Kidney epithelial cell (primary cell): Measurements from ENCODE around the gene YARS1. TPM values are rescaled to one million over a fixed set of nuclear protein-coding genes. Genes with fewer than 3 reads are reported as not detected.

Source experiments
- DNase-seq: peaks from one replicate; pipeline ENCODE4 v3.0.0-alpha.2; 2010; ENCODE audit warnings: low read depth
- H3K27me3 ChIP-seq: 2 replicates; pipeline ENCODE4 v1.6.0; 2011; ENCODE audit warnings: low read length; ENCODE audit not compliant: control insufficient read depth, insufficient read depth
- H3K36me3 ChIP-seq: 2 replicates; pipeline ENCODE4 v1.5.1; 2011; ENCODE audit warnings: low read length; ENCODE audit not compliant: control insufficient read depth, insufficient read depth
- H3K4me3 ChIP-seq: 2 replicates; pipeline ENCODE4 v1.5.1; 2011; ENCODE audit warnings: low read depth, mild to moderate bottlenecking, control low read depth, low read length
- total RNA-seq: library from RNA; depleted of rRNA; stranded (reverse); fragments of >200 nt; gene quantifications from 2 replicates; pipeline ENCODE4 v1.2.3, GENCODE V29; 2015
- TF ChIP-seq, protein P1 (sequence below): IDR thresholded peaks from 2 replicates; pipeline ENCODE4 v1.5.1; 2011; ENCODE audit warnings: mild to moderate bottlenecking, moderate library complexity, low read length, control low read depth, inconsistent platforms; ENCODE audit not compliant: insufficient read depth, poor library complexity, severe bottlenecking

YARS1 gene
- total RNA-seq, 1 donor from 2014 or later: 167 TPM

DNA sequence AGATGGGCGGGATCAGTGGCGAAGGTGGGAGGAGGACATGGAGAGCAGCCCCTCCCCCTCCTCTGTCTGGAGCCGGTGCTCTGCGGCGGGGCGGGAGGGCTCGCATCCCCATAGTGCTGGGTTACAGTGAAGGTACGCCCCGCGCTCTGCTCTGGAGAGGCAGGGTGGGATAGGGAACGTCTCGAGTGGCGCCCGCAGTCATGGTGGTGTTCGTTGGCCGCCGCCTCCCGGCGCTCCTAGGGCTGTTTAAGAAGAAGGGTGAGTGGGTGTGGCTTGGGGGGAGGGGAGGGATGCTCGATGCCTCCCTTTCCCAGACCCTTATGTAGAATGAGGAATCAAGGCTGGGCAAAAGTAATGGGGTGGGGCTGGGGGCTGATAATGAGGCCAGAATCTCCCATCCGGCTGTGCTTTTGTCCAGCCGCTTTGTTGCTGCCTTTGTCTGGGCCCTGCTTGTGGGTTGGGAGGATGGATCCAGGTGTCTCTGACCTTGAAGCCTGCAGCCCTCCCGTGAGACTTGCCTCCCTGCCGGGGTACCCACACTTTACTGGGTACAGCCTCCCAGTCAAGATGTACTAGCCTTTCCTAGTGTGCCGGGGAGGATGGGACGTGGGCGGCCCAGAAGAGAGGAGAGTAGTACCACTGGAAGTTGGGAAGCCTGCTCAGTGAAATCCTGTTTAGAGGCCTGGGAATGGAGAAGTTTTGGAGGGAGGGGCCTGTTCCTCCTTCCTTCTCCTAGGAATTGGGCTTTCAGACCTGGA is 51.4 kb downstream of the YARS1 start:
- TF ChIP-seq, protein P1, sequence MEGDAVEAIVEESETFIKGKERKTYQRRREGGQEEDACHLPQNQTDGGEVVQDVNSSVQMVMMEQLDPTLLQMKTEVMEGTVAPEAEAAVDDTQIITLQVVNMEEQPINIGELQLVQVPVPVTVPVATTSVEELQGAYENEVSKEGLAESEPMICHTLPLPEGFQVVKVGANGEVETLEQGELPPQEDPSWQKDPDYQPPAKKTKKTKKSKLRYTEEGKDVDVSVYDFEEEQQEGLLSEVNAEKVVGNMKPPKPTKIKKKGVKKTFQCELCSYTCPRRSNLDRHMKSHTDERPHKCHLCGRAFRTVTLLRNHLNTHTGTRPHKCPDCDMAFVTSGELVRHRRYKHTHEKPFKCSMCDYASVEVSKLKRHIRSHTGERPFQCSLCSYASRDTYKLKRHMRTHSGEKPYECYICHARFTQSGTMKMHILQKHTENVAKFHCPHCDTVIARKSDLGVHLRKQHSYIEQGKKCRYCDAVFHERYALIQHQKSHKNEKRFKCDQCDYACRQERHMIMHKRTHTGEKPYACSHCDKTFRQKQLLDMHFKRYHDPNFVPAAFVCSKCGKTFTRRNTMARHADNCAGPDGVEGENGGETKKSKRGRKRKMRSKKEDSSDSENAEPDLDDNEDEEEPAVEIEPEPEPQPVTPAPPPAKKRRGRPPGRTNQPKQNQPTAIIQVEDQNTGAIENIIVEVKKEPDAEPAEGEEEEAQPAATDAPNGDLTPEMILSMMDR: no peak
- H3K27me3 ChIP-seq: no peaks in the 10 kb centered on the region
- no peak overlapping the region for H3K4me3 ChIP-seq
- H3K36me3 ChIP-seq: no peaks in the 10 kb centered on the region
- DNase-seq: no peak

DNA sequence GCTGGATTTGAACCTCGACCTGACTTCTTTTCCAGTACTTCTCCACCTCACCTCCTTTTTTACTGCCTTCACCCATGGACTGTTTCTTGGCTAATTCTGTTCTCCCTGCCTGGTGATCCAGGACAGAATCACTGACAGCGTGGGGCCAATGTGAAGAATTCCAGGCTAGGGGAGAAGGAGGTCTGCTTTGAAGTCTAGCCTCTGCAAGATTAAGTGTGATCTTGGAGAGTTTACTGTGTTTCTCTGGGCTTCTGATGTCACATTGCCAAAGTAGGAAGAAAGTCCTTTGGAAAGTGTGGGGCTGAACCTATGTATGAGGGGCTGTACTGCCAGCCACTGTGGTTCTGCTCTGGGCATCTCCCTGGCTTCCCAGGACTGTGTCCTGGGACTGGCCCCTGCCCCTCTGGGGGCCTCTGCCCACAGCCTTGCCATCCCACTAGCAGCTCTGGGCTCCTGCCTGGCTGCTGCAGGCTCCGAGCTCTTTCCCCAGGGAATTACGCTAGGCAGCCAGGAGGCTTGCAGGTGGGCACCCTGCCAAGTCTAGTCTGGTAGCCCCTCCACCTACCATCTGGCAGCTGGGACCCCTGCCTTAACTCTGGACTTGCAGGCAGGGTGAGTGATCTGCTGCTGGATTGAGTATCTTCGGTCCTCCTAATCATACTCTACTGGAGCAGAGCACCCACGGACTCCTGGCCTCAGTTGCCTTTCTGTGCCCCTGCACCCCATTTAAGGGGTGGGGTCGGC is 52.2 kb downstream of the YARS1 start:
- Histone ChIP-seq H3K36me3 (no peaks in the 10 kb centered on the region), H3K27me3 (no peaks in the 10 kb centered on the region), H3K4me3 (no peak overlapping the region)
- DNase-seq: no peak
- TF ChIP-seq, protein P1: no peak

DNA sequence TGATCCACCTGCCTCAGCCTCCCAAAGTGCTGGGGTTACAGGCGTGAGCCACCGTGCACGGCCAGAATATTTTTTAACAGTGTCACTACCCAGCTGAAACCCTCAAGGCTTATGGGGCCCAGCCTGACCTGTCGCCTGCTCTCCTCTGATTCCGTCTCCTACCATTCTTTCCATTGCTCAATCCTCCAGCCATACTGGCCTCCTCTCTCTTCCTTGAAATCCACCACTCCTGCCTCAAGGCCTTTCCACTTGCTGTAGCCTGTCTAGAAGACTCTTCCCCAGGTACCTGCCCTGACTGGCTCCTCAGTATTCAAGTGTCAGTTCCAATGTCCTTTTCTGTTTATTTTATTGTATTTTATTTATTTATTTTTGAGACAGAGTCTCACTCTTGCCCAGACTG is 53.9 kb downstream of the YARS1 start:
- Histone ChIP-seq H3K36me3 (no peaks in the 10 kb centered on the region), H3K27me3 (no peaks in the 10 kb centered on the region), H3K4me3 (no peak overlapping the region)
- no peak for DNase-seq
- TF ChIP-seq, protein P1: no peak

DNA sequence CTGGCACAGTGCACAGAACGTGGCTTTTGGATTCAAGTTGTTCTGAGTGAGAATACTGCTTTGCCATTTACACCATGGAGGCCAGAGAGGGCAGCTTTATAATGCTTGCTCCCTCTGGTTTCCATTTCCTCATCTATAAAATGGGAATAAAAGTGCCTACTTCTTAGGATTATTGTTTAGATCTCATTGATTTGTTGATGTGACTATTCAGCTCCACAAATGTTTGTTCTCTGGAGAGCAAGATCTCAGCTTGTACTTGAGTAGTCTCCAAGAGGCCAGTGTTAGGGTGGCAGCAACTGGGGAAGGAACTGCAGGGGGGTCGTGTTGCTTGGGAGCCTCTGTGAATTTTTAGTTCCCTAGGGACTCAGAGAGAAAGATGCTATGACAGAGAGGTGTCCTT is 55.2 kb downstream of the YARS1 start:
- TF ChIP-seq, protein P1: no peak
- no peaks in the 10 kb centered on the region for H3K27me3 ChIP-seq
- DNase-seq: no peak

DNA sequence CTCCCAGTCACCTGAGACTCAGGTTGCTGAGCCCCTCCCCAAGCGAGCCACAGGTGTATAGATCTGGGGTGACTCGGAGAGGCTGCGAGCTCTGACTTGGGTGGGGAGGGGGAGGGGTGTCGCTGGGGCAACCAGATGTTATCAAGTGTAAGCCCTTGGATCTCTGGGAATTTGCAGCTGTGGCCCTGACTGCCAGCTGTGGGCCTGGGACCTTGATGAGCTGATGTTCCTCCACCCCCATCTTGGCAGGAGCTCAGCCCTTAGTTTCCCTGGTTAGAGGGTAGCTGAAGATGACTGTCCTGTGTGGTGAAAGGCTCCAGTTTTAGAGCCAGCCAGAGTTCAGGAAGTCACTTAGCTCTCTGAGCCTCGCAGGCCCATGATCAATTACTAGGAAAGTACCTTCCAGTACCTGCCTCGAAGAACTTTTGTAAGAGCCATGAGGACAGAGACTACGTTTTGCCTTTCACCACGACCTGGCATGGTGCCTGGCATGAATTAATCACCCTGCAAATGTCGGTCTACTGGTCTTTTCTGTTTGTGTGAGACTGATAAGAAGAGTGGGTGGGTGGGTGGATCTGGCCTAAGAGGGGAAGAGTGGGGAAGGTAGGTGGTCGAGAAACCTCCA is 55.8 kb downstream of the YARS1 start:
- Histone ChIP-seq H3K27me3 (no peaks in the 10 kb centered on the region), H3K4me3 (no peak overlapping the region), H3K36me3 (no peaks in the 10 kb centered on the region)
- TF ChIP-seq, protein P1: no peak
- DNase-seq: peak; percentile 72

More for the DNA sequence above, 55.2 kb downstream of the YARS1 start:
- H3K36me3 ChIP-seq: no peaks in the 10 kb centered on the region
- H3K4me3 ChIP-seq: no peak overlapping the region
